K562 (cell line): ENCODE data around the gene GTF2A2.

Experiments used
- NONO ChIP-seq, 2 experiments: fragments of 200-400 bp in 1 of 2; fragments of 450-650 bp in 1 of 2; formaldehyde crosslinking in 1 of 2; IDR thresholded peaks; 2 replicates each; pipeline ENCODE4 v1.6.1; 2017; ENCODE audit warnings: low read depth in 2 of 2, mild to moderate bottlenecking in 2 of 2, moderate library complexity in 2 of 2, low read length in 1 of 2
- SIN3A ChIP-seq, 2 experiments: fragments of 150-350 bp in 1 of 2; IDR thresholded peaks; 2 replicates each; pipeline ENCODE4 v1.6.1; 2011 to 2016; ENCODE audit warnings: borderline replicate concordance in 2 of 2, low read depth in 2 of 2, low read length in 2 of 2, mild to moderate bottlenecking in 2 of 2, moderate library complexity in 2 of 2; ENCODE audit not compliant: control insufficient read depth in 1 of 2

DNA sequence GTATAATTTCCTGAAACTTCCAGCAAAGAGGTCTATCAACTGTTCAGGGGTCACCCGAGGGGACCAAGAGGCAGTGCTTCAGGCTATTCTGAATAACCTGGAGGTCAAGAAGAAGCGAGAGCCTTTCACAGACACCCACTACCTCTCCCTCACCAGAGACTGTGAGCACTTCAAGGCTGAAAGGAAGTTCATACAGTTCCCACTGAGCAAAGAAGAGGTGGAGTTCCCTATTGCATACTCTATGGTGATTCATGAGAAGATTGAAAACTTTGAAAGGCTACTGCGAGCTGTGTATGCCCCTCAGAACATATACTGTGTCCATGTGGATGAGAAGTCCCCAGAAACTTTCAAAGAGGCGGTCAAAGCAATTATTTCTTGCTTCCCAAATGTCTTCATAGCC, 38.9 kb downstream of the GTF2A2 start:
- TF ChIP-seq SIN3A (IDR thresholded peaks at IDR 0.05; ENCODE audit: borderline replicate concordance in 2 of 2, control insufficient read depth in 1 of 2, low read depth in 2 of 2, low read length in 2 of 2) (no peak), NONO (IDR thresholded peaks at IDR 0.05; ENCODE audit: low read depth in 2 of 2, low read length in 1 of 2) (no peak)
